H1 (cell line): ENCODE results near the gene LRP1. TPM values are rescaled to one million over a fixed set of nuclear protein-coding genes. Genes with fewer than 3 reads are reported as not detected.

Source experiments
- CTCF ChIA-PET: fragments of 300-600 bp; sonication (Branson Sonifier 250); formaldehyde crosslinking; loops from one replicate; lab custom pipeline; 2021; ENCODE audit not compliant: partially characterized antibody; lab: Charles Lee
- POLR2A ChIA-PET: fragments of 300-600 bp; sonication (Branson Sonifier 250); formaldehyde crosslinking; loops from one replicate; lab custom pipeline; 2021; ENCODE audit warnings: inconsistent platforms; ENCODE audit not compliant: partially characterized antibody; lab: Charles Lee
- DNase-seq, 2 experiments: peaks; one replicate each; pipeline versions ENCODE4 v3.0.0 to v3.0.0-alpha.2; 2010 to 2022; ENCODE audit warnings: low spot score in 2 of 2, low read depth in 1 of 2, mixed read lengths in 1 of 2
- FAIRE-seq: peaks from 2 replicates; lab custom pipeline; 2011; peaks lifted over from hg19 to GRCh38; lab: Jason Lieb, UNC
- H2AFZ ChIP-seq: 2 replicates; pipeline ENCODE4 v1.8.1; 2012; ENCODE audit warnings: low read length, inconsistent platforms
- H2AK5ac ChIP-seq: 2 replicates; pipeline ENCODE4 v1.6.1; 2013; ENCODE audit warnings: low read depth, low read length
- H2BK120ac ChIP-seq: replicated peaks from 2 replicates; pipeline ENCODE3; 2013; ENCODE audit warnings: low read depth, low read length, inconsistent platforms
- H2BK12ac ChIP-seq: 2 replicates; pipeline ENCODE4 v1.6.1; 2013; ENCODE audit warnings: low read depth, low read length
- H2BK15ac ChIP-seq: 2 replicates; pipeline ENCODE4 v1.6.1; 2013; ENCODE audit warnings: low read length
- H2BK20ac ChIP-seq: 2 replicates; pipeline ENCODE4 v1.6.1; 2013; ENCODE audit warnings: low read length
- H2BK5ac ChIP-seq: 2 replicates; pipeline ENCODE4 v1.6.1; 2013; ENCODE audit warnings: low read depth, low read length
- H3K14ac ChIP-seq: 2 replicates; pipeline ENCODE4 v1.6.1; 2013; ENCODE audit warnings: inconsistent platforms; ENCODE audit not compliant: insufficient read length
- H3K18ac ChIP-seq: 2 replicates; pipeline ENCODE4 v1.6.1; 2013; ENCODE audit warnings: low read length; ENCODE audit errors: extremely low read depth
- H3K23ac ChIP-seq: 2 replicates; pipeline ENCODE4 v1.6.1; 2013; ENCODE audit warnings: inconsistent platforms; ENCODE audit not compliant: insufficient read length
- H3K23me2 ChIP-seq: 2 replicates; pipeline ENCODE4 v1.6.1; 2013; ENCODE audit warnings: low read depth, low read length
- H3K27ac ChIP-seq: 2 replicates; pipeline ENCODE4 v1.6.1; 2011; ENCODE audit warnings: low read depth, low read length, inconsistent platforms
- H3K27me3 ChIP-seq, 4 experiments: replicated peaks in 1 of 4; 1 replicate in 1 of 4; 2 replicates in 3 of 4; pipeline versions ENCODE4 v1.6.1 to v1.8.1; 2011 to 2013; ENCODE audit warnings: low read length in 3 of 4, mild to moderate bottlenecking in 3 of 4, inconsistent platforms in 2 of 4, mixed read lengths in 2 of 4, moderate library complexity in 1 of 4; ENCODE audit not compliant: control insufficient read depth in 3 of 4, insufficient read depth in 3 of 4; ENCODE audit errors: extremely low read depth in 1 of 4
- H3K36me3 ChIP-seq, 4 experiments: 2 replicates each; pipeline versions ENCODE4 v1.6.1 to v1.8.1; 2011 to 2013; ENCODE audit warnings: mild to moderate bottlenecking in 4 of 4, low read length in 3 of 4, moderate library complexity in 2 of 4, control low read depth in 1 of 4, inconsistent platforms in 1 of 4; ENCODE audit not compliant: insufficient read depth in 4 of 4, control insufficient read depth in 2 of 4
- H3K4ac ChIP-seq: replicated peaks from 2 replicates; pipeline ENCODE3; 2013; ENCODE audit warnings: low read length, low read depth, mixed read lengths, inconsistent platforms; ENCODE audit not compliant: insufficient read length
- H3K4me1 ChIP-seq, 4 experiments: replicated peaks in 1 of 4; 1 replicate in 1 of 4; 2 replicates in 3 of 4; pipeline versions ENCODE4 v1.6.1 to v1.8.1; 2011 to 2013; ENCODE audit warnings: low read length in 3 of 4, inconsistent platforms in 2 of 4, mixed read lengths in 1 of 4; ENCODE audit not compliant: insufficient read depth in 4 of 4, control insufficient read depth in 3 of 4
- H3K4me2 ChIP-seq, 2 experiments: 2 replicates each; pipeline versions ENCODE4 v1.6.1 to v1.8.1; 2011 to 2013; ENCODE audit warnings: low read depth in 2 of 2, low read length in 2 of 2, control low read depth in 1 of 2, inconsistent platforms in 1 of 2, mild to moderate bottlenecking in 1 of 2; ENCODE audit not compliant: insufficient read depth in 1 of 2
- H3K4me3 ChIP-seq, 4 experiments: fragments of 200-600, 300-600 bp in 1 of 4; sonication (generic), shearing (Covaris generic), sonication (Bioruptor Twin) in 1 of 4; 2 replicates each; pipeline versions ENCODE4 v1.5.1 to v1.8.1; 2011 to 2016; ENCODE audit warnings: low read length in 4 of 4, low read depth in 3 of 4, control low read depth in 2 of 4, inconsistent platforms in 2 of 4, mild to moderate bottlenecking in 2 of 4, mixed read lengths in 1 of 4, moderate library complexity in 1 of 4; ENCODE audit not compliant: insufficient read depth in 2 of 4; ENCODE audit errors: extremely low read depth in 1 of 4
- H3K56ac ChIP-seq: replicated peaks from 2 replicates; pipeline ENCODE3; 2013; ENCODE audit warnings: low read depth, mild to moderate bottlenecking, mixed read lengths, low read length, inconsistent platforms; ENCODE audit not compliant: insufficient read length
- H3K79me1 ChIP-seq: 2 replicates; pipeline ENCODE4 v1.6.1; 2013; ENCODE audit warnings: low read depth, low read length, control low read depth
- H3K79me2 ChIP-seq, 2 experiments: 2 replicates each; pipeline versions ENCODE4 v1.6.1 to v1.8.1; 2012 to 2013; ENCODE audit warnings: low read length in 2 of 2, mild to moderate bottlenecking in 2 of 2, inconsistent platforms in 1 of 2; ENCODE audit not compliant: insufficient read depth in 2 of 2, control insufficient read depth in 1 of 2
- H3K9ac ChIP-seq, 4 experiments: replicated peaks in 1 of 4; 1 replicate in 1 of 4; 2 replicates in 3 of 4; pipeline versions ENCODE4 v1.6.1 to v1.8.1; 2011 to 2013; ENCODE audit warnings: low read depth in 3 of 4, low read length in 3 of 4, control low read depth in 2 of 4, mild to moderate bottlenecking in 2 of 4, moderate library complexity in 2 of 4, inconsistent platforms in 1 of 4; ENCODE audit errors: extremely low read depth in 1 of 4
- H3K9me3 ChIP-seq, 2 experiments: 2 replicates each; pipeline versions ENCODE4 v1.6.1 to v1.8.1; 2012 to 2013; ENCODE audit warnings: mild to moderate bottlenecking in 2 of 2, moderate library complexity in 2 of 2, control low read depth in 1 of 2, inconsistent platforms in 1 of 2, low read depth in 1 of 2, low read length in 1 of 2, mixed read lengths in 1 of 2; ENCODE audit not compliant: insufficient read depth in 2 of 2
- H4K20me1 ChIP-seq, 2 experiments: replicated peaks in 1 of 2; 2 replicates each; pipeline versions ENCODE3 to v1.8.1; 2011 to 2013; ENCODE audit warnings: inconsistent platforms in 2 of 2, low read length in 2 of 2, mild to moderate bottlenecking in 1 of 2; ENCODE audit not compliant: insufficient read depth in 2 of 2, control insufficient read depth in 1 of 2
- H4K5ac ChIP-seq: 2 replicates; pipeline ENCODE4 v1.6.1; 2013; ENCODE audit warnings: low read length, low read depth, mixed read lengths, inconsistent platforms; ENCODE audit not compliant: insufficient read length
- H4K8ac ChIP-seq: 2 replicates; pipeline ENCODE4 v1.8.0; 2013; ENCODE audit warnings: mild to moderate bottlenecking, moderate library complexity, low read length, inconsistent platforms; ENCODE audit not compliant: insufficient read depth; ENCODE audit errors: extremely low read depth
- H4K91ac ChIP-seq: replicated peaks from 2 replicates; pipeline ENCODE3; 2013; ENCODE audit warnings: low read length, mixed read lengths, inconsistent platforms; ENCODE audit not compliant: insufficient read length
- BRCA1 ChIP-seq: IDR thresholded peaks from 2 replicates; pipeline ENCODE4 v1.6.1; 2012; ENCODE audit warnings: low read depth, low read length, improper control_type of control experiment
- RFX5 ChIP-seq: IDR thresholded peaks from 2 replicates; pipeline ENCODE4 v1.6.1; 2011; ENCODE audit warnings: low read depth, low read length, improper control_type of control experiment, borderline replicate concordance
- WGBS, 2 experiments: shearing (Covaris generic) in 1 of 2; methylation state at CpG; one replicate each; pipeline versions ENCODE4 v1.1.6 to v1.1.7; 2013 to 2015; ENCODE audit warnings: low lambda C conversion rate in 2 of 2, mixed read lengths in 2 of 2, inconsistent platforms in 1 of 2, low coverage in 1 of 2, missing lambda C conversion rate in 1 of 2; ENCODE audit not compliant: insufficient replicate concordance in 2 of 2, insufficient coverage in 1 of 2, insufficient read length in 1 of 2; ENCODE audit errors: extremely low coverage in 1 of 2, missing lambda C conversion rate in 1 of 2; 5-methylcytosine and 5-hydroxymethylcytosine counted together
- polyA plus RNA-seq, 7 experiments: library from polyadenylated mRNA; depleted of rRNA in 3 of 7; stranded (reverse) in 5 of 7; unstranded in 2 of 7; fragments of >200 nt in 5 of 7; fragments of 200-250 nt in 2 of 7; gene quantifications; 1 replicate in 5 of 7; 2 replicates in 1 of 7; 4 replicates in 1 of 7; pipeline versions ENCODE4 v1.2.1 to v1.2.3, GENCODE V29; 2011 to 2013; ENCODE audit warnings: missing spikeins in 2 of 7, mixed read lengths in 2 of 7
- total RNA-seq: library from RNA; stranded (reverse); fragmentation: NEBNext Ultra II Directional; extraction: Animal tissue kit (Norgen Biotek cat#: 25700); gene quantifications from 2 replicates; pipeline ENCODE4 v1.2.1, GENCODE V29; 2021

The LRP1 gene
- total and polyA plus RNA-seq, 2 of the 8 experiments (the other 6 are each of a cell fraction or from before 2014, with no cell fraction given): 35.3 to 92.5 TPM

- Histone ChIP-seq H3K23ac (no peak overlapping the region), H2BK12ac (no peak overlapping the region), H3K79me1 (no peaks in the 10 kb centered on the region; the same call in 1 of the 2 replicates), H4K91ac (no peak overlapping the region), H3K18ac (no peak overlapping the region), H3K56ac (no peak overlapping the region), H3K4me1 (no peaks in the 10 kb centered on the region), H2AK5ac (no peak overlapping the region), H3K4ac (no peak overlapping the region), H3K79me2 (no peaks in the 10 kb centered on the region), H2BK20ac (no peak overlapping the region), H4K5ac (no peak overlapping the region), H3K9me3 (no peaks in the 10 kb centered on the region), H4K8ac (no peak overlapping the region), H4K20me1 (peaks cover 0 to 14% of the 10 kb centered on the region in 2 experiments), H3K23me2 (no peaks in the 10 kb centered on the region; the same call in 1 of the 2 replicates), H3K14ac (no peak overlapping the region), H3K9ac (no peak overlapping the region), H3K4me3 (no peak overlapping the region), H3K36me3 (peaks cover 43 to 94% (median 70%) of the 10 kb centered on the region in 4 experiments; a peak in 7 of 8 replicates), H3K4me2 (no peak overlapping the region), H3K27me3 (no peaks in the 10 kb centered on the region), H2BK15ac (no peak overlapping the region), H2BK120ac (no peak overlapping the region), H2AFZ (no peak overlapping the region), H2BK5ac (no peak overlapping the region), H3K27ac (no peak overlapping the region)
- DNase-seq (no peak), FAIRE-seq (no peak)
- ChIA-PET POLR2A (interaction anchor here (1.0 to 1.3 kb wide), 5 partner anchors 11 to 35 kb away, joined by 3 to 7 read pairs (median 3); partner anchors contain the start of gene LRP1-AS), CTCF (interaction anchor here (0.6 to 13.4 kb wide), 3 partner anchors 11 to 40 kb away, joined by 3 to 305 read pairs (median 3); partner anchors contain the start of gene LRP1)
- no peak for TF ChIP-seq BRCA1
- no peak for TF ChIP-seq RFX5
- WGBS, 2 experiments: 95% methylated on average over 3 of the region's 3 CpGs; no CpG with 5 or more reads in 1 of the 2 experiments
Measured at GRCh38 chr12:57164454-57164853, 36.2 kb downstream of the LRP1 start.
